Measurements from ENCODE around the gene RTN4R.

DNA sequence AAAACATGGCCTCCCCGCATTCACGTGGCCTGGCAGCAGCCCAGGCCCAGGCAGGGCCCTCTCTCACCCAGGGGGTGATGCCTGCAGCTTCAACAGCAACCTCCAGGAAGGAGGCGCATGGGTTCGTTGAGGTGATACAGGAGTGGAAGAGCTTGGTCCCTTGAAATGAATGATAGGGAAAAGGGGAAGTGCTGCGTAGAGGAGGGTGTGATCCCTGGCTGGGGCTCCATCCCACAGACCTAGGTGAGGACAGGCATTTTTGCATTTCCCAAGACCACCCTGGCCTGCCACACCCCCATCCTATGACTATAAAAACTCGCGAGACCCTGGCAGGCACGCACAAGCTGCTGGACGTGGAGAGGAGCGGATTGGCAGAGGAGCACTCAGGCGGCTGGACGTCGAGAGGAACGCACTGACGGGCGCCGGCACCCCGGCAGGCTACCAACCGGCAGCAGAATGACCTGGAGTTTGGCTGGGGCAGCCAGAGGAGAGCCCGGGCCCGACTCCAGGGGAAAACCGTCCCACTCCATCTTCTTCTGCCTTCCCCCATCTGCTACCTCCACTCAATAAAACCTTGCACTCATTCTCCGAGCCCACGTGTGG lies 32.6 kb downstream of the RTN4R start:
- TF ChIP-seq CTCF (IDR thresholded peaks at IDR 0.05) (no peak), POLR2A (IDR thresholded peaks at IDR 0.05) (no peak), POLR2AphosphoS5 (IDR thresholded peaks at IDR 0.05; ENCODE audit: insufficient read depth in 1 of 2, low read depth in 1 of 2) (no peak)
